Natural killer cell (primary cell): ENCODE data around the gene NDUFAF3. TPM values are rescaled to one million over a fixed set of nuclear protein-coding genes. Genes with fewer than 3 reads are reported as not detected.

Experiments
- ATAC-seq, 3 donors: fragments of 150-1000 bp in 2 of 3; fragments of 200-7000 bp in 1 of 3; cut with Tn5 transposase; 1 replicate in 1 of 3; 2 replicates in 2 of 3; pipeline ENCODE4 v1.10.0; 2021; ENCODE audit warnings: mild to moderate bottlenecking in 2 of 3, moderate library complexity in 2 of 3
- DNase-seq, 2 donors: peaks; one replicate each; pipeline versions ENCODE4 v3.0.0 to v3.0.0-alpha.2; 2013 to 2021; ENCODE audit warnings: mixed read lengths in 1 of 2
- H3K27ac ChIP-seq: one replicate; pipeline ENCODE4 v1.5.1; 2013; ENCODE audit warnings: mild to moderate bottlenecking, low read length
- H3K27me3 ChIP-seq: one replicate; pipeline ENCODE4 v1.6.1; 2013; ENCODE audit warnings: low read length; ENCODE audit not compliant: control insufficient read depth, insufficient read depth
- H3K36me3 ChIP-seq: one replicate; pipeline ENCODE4 v1.6.1; 2013; ENCODE audit warnings: low read length; ENCODE audit not compliant: control insufficient read depth, insufficient read depth
- H3K4me1 ChIP-seq: one replicate; pipeline ENCODE4 v1.6.1; 2013; ENCODE audit warnings: low read length; ENCODE audit not compliant: control insufficient read depth, insufficient read depth
- H3K4me3 ChIP-seq: one replicate; pipeline ENCODE4 v1.5.1; 2013; ENCODE audit warnings: low read length
- H3K9me3 ChIP-seq: one replicate; pipeline ENCODE4 v1.6.1; 2013; ENCODE audit warnings: low read length; ENCODE audit not compliant: control insufficient read depth, insufficient read depth
- H3K27ac Mint-ChIP-seq, 2 donors: one replicate each; pipeline ENCODE4 v1.8.0; 2022; ENCODE audit warnings: mild to moderate bottlenecking in 2 of 2, mixed read lengths in 2 of 2, moderate library complexity in 1 of 2
- H3K27me3 Mint-ChIP-seq, 2 donors: one replicate each; pipeline ENCODE4 v1.8.0; 2022; ENCODE audit warnings: low read depth in 2 of 2, mixed read lengths in 2 of 2
- H3K36me3 Mint-ChIP-seq: one replicate; pipeline ENCODE4 v1.8.0; 2022; ENCODE audit warnings: mixed read lengths
- H3K4me1 Mint-ChIP-seq, 2 donors: one replicate each; pipeline ENCODE4 v1.8.0; 2022; ENCODE audit warnings: mixed read lengths in 2 of 2
- H3K4me3 Mint-ChIP-seq: one replicate; pipeline ENCODE4 v1.8.0; 2022; ENCODE audit warnings: mild to moderate bottlenecking, moderate library complexity, mixed read lengths
- H3K9me3 Mint-ChIP-seq, 2 donors: one replicate each; pipeline ENCODE4 v1.8.0; 2022; ENCODE audit warnings: mixed read lengths in 2 of 2
- WGBS: methylation state at CpG from one replicate; pipeline ENCODE4 v1.1.7; 2013; ENCODE audit warnings: missing lambda C conversion rate; ENCODE audit not compliant: insufficient coverage; 5-methylcytosine and 5-hydroxymethylcytosine counted together
- intact Hi-C: fragments of 100-400 bp; cut with micrococcal nuclease; formaldehyde crosslinking; loops from one replicate; pipeline ENCODE4 v1.14.2; 2022
- total RNA-seq, 4 donors: library from RNA; stranded (reverse); fragments of 120-200 nt in 1 of 4; gene quantifications; one replicate each; pipeline versions ENCODE4 v1.2.3 to v1.2.4, GENCODE V29; 2013 to 2022
- TF ChIP-seq, protein P1 (sequence below): fragments of 200-600 bp; IDR thresholded peaks from one replicate; pipeline ENCODE4 v1.8.0; 2022; ENCODE audit warnings: antibody characterized with exemption

Gene NDUFAF3
- total RNA-seq, 3 donors from 2014 or later (not counting 1 experiment from before 2014, with no cell fraction given): 51.0 to 72.9 (median 66.1) TPM

DNA sequence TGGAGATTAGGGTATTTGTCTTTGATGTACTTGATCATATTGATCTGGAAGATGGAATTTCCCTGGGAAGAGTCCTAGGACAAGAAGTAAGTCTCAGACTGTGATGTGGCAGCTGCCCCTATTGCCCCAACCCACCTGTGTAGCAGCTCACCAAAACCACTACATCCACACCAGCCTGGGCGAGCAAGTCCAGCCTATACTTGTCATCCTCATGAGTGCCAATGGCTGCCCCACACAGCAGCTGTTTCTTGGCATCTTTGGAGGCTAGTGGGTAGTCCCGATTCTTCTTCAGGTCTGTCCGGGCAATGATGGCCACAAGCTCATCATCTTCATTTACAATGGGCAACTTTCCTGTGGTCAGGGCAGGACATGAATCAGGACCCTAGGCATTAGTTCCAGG is 4.6 kb downstream of the NDUFAF3 start:
- intact Hi-C loops: no loop called here
- H3K9me3 ChIP-seq: no peaks in the 10 kb centered on the region
- DNase-seq (peak in 1 of 2 donors; percentile 8), ATAC-seq (no peak)
- H3K4me1 ChIP-seq: peaks cover 25% of the 10 kb centered on the region
- H3K4me3 Mint-ChIP-seq: no peak overlapping the region
- H3K36me3 Mint-ChIP-seq: peaks cover 4% of the 10 kb centered on the region
- no peaks in the 10 kb centered on the region for H3K9me3 Mint-ChIP-seq
- no peaks in the 10 kb centered on the region for H3K27me3 Mint-ChIP-seq
- H3K36me3 ChIP-seq: peaks cover 41% of the 10 kb centered on the region
- TF ChIP-seq, protein P1, sequence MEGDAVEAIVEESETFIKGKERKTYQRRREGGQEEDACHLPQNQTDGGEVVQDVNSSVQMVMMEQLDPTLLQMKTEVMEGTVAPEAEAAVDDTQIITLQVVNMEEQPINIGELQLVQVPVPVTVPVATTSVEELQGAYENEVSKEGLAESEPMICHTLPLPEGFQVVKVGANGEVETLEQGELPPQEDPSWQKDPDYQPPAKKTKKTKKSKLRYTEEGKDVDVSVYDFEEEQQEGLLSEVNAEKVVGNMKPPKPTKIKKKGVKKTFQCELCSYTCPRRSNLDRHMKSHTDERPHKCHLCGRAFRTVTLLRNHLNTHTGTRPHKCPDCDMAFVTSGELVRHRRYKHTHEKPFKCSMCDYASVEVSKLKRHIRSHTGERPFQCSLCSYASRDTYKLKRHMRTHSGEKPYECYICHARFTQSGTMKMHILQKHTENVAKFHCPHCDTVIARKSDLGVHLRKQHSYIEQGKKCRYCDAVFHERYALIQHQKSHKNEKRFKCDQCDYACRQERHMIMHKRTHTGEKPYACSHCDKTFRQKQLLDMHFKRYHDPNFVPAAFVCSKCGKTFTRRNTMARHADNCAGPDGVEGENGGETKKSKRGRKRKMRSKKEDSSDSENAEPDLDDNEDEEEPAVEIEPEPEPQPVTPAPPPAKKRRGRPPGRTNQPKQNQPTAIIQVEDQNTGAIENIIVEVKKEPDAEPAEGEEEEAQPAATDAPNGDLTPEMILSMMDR: no peak
- no peaks in the 10 kb centered on the region for H3K27me3 ChIP-seq
- peaks cover 34 to 47% of the 10 kb centered on the region in 2 donors for H3K4me1 Mint-ChIP-seq
- 88% methylated on average over 3 of the region's 3 CpGs for whole genome bisulfite sequencing
- no peak overlapping the region for H3K4me3 ChIP-seq
- no peak overlapping the region for H3K27ac ChIP-seq
- peak overlapping the region in 1 of 2 donors; percentile 99 for H3K27ac Mint-ChIP-seq

DNA sequence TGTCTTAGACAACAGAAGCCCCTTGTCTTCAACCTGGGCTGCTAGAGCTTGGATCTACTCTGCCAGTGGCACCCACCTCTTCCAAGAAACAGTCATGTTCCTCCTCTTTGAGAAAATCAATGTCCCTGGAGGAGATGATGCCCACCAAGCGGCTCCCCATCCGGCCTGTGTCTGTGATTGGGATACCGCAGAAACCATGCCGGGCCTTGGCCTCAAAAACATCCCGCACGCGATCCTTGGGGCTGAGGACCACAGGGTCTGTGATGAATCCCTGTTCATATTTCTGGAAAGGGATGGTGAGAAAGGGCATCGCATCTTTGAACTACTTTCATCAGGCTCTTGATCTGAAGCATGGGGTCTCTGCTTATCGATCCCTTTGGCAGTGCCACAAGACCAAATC is 5.7 kb downstream of the NDUFAF3 start:
- no peaks in the 10 kb centered on the region for H3K27me3 ChIP-seq
- Mint-ChIP-seq H3K4me3 (peak overlapping the region; percentile 96), H3K36me3 (peaks cover 13% of the 10 kb centered on the region), H3K27me3 (no peaks in the 10 kb centered on the region), H3K9me3 (no peaks in the 10 kb centered on the region), H3K4me1 (peaks cover 29 to 42% of the 10 kb centered on the region in 2 donors), H3K27ac (peak overlapping the region; percentile 99 to 100)
- TF ChIP-seq, protein P1: no peak
- intact Hi-C loops: no loop called here
- DNase-seq (peak in 1 of 2 donors; percentile 15), ATAC-seq (no peak)
- peaks cover 21% of the 10 kb centered on the region for H3K4me1 ChIP-seq
- 94% methylated on average over 9 of the region's 9 CpGs for WGBS
- H3K36me3 ChIP-seq: peaks cover 52% of the 10 kb centered on the region
- no peak overlapping the region for H3K27ac ChIP-seq
- no peak overlapping the region for H3K4me3 ChIP-seq
- no peaks in the 10 kb centered on the region for H3K9me3 ChIP-seq

DNA sequence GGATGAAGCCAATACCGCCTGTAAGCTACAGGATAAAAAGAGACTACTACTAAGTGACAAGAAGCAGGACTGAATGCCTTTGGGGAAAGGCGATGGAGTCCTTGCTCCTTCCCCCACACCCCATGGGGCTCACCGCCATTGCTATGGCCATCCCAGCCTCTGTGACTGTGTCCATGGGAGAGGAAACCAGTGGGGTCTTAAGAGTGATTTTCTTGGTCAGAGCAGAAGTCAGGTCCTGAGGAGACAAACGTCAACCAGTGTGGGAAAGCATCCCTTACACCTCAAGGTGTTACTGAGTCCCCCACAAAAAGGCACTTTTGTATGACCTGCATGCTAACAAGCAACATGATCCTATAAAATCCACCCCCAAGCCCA is 6.4 kb downstream of the NDUFAF3 start:
- H3K9me3 ChIP-seq: no peaks in the 10 kb centered on the region
- Mint-ChIP-seq H3K27ac (peak overlapping the region; percentile 99 to 100), H3K27me3 (no peaks in the 10 kb centered on the region), H3K4me3 (peak overlapping the region; percentile 96), H3K36me3 (peaks cover 13% of the 10 kb centered on the region), H3K4me1 (peaks cover 24 to 36% of the 10 kb centered on the region in 2 donors), H3K9me3 (no peaks in the 10 kb centered on the region)
- intact Hi-C loops: no loop called here
- no peak for ATAC-seq
- 79% methylated on average over 3 of the region's 4 CpGs for WGBS
- DNase-seq: no peak
- TF ChIP-seq, protein P1: no peak
- H3K27me3 ChIP-seq: no peaks in the 10 kb centered on the region
- peaks cover 15% of the 10 kb centered on the region for H3K4me1 ChIP-seq
- peak overlapping the region; percentile 91 for H3K27ac ChIP-seq
- peak overlapping the region; percentile 65 for H3K4me3 ChIP-seq
- peaks cover 59% of the 10 kb centered on the region for H3K36me3 ChIP-seq
